ENCODE measurements around the gene PHF2.

Gene PHF2

GRCh38 chr9:93635186-93636107 is 59.1 kb downstream of the PHF2 start:
- no peak for DNase-seq (ENCODE audit: low read depth, low spot score)
- no peak overlapping the region for H3K4me3 ChIP-seq (ENCODE audit: low read depth, low read length)
- no peak for TF ChIP-seq CTCF (IDR thresholded peaks at IDR 0.05; ENCODE audit: low read depth, low read length)
- in situ Hi-C loops (cut with HindIII; ENCODE audit: low sequenced_read_pairs), result no loop called here

GRCh38 chr9:93636172-93636661 is 59.8 kb downstream of the PHF2 start:
- H3K4me3 ChIP-seq (ENCODE audit: low read depth, low read length), result no peak overlapping the region
- in situ Hi-C loops (cut with HindIII; ENCODE audit: low sequenced_read_pairs), result no loop called here
- DNase-seq (ENCODE audit: low read depth, low spot score), result no peak
- TF ChIP-seq CTCF (IDR thresholded peaks at IDR 0.05; ENCODE audit: low read depth, low read length), result no peak

GRCh38 chr9:93636667-93637066 is 60.3 kb downstream of the PHF2 start:
- H3K4me3 ChIP-seq (ENCODE audit: low read depth, low read length), result no peak overlapping the region
- no peak for TF ChIP-seq CTCF (IDR thresholded peaks at IDR 0.05; ENCODE audit: low read depth, low read length)
- in situ Hi-C loops (cut with HindIII; ENCODE audit: low sequenced_read_pairs), result no loop called here
- DNase-seq (ENCODE audit: low read depth, low spot score), result no peak

GRCh38 chr9:93637886-93638285 is 61.5 kb downstream of the PHF2 start:
- in situ Hi-C loops (cut with HindIII; ENCODE audit: low sequenced_read_pairs), result no loop called here
- TF ChIP-seq CTCF (IDR thresholded peaks at IDR 0.05; ENCODE audit: low read depth, low read length), result no peak
- DNase-seq (ENCODE audit: low read depth, low spot score), result no peak
- no peak overlapping the region for H3K4me3 ChIP-seq (ENCODE audit: low read depth, low read length)

- in situ Hi-C loops (cut with HindIII; ENCODE audit: low sequenced_read_pairs), result no loop called here
- H3K4me3 ChIP-seq (ENCODE audit: low read depth, low read length), result no peak overlapping the region
- TF ChIP-seq CTCF (IDR thresholded peaks at IDR 0.05; ENCODE audit: low read depth, low read length), result no peak
- no peak for DNase-seq (ENCODE audit: low read depth, low spot score)
Measured at GRCh38 chr9:93640027-93640426, 63.6 kb downstream of the PHF2 start.

GRCh38 chr9:93642961-93643360 is 66.6 kb downstream of the PHF2 start:
- in situ Hi-C loops (cut with HindIII; ENCODE audit: low sequenced_read_pairs), result no loop called here
- H3K4me3 ChIP-seq (ENCODE audit: low read depth, low read length), result no peak overlapping the region
- no peak for TF ChIP-seq CTCF (IDR thresholded peaks at IDR 0.05; ENCODE audit: low read depth, low read length)
- peak; percentile 80 for DNase-seq (ENCODE audit: low read depth, low spot score)
